HepG2 (cell line): Measurements from ENCODE around the gene CKS2. TPM values are rescaled to one million over a fixed set of nuclear protein-coding genes. Genes with fewer than 3 reads are reported as not detected.

ENCODE experiments used
- ATAC-seq: fragments of 200-7000 bp; cut with Tn5 transposase; 3 replicates; pipeline ENCODE4 v1.9.1; 2020; ENCODE audit warnings: mild to moderate bottlenecking, moderate library complexity
- BruUV-seq: library from RNA; stranded (reverse); fragments of 400-500 nt; replicated peaks from 2 replicates; lab custom pipeline; 2021; lab: Mats Ljungman, UMichigan
- CTCF ChIA-PET: fragments of 300-600 bp; formaldehyde crosslinking; extraction: SDS; loops from one replicate; lab custom pipeline; 2021; ENCODE audit warnings: low total read pairs, inconsistent platforms, low intra/inter-chr PET ratio; lab: Yijun Ruan, JAX
- POLR2A ChIA-PET: fragments of 350-600 bp; sonication (Branson Sonifier 250); formaldehyde crosslinking; loops from one replicate; lab custom pipeline; 2020; ENCODE audit warnings: antibody characterized with exemption, inconsistent platforms; lab: Yijun Ruan, JAX
- DNase-seq: peaks from one replicate; pipeline ENCODE4 v3.0.0-alpha.2; 2015; ENCODE audit warnings: low spot score
- FAIRE-seq: peaks from 3 replicates; lab custom pipeline; 2011; peaks lifted over from hg19 to GRCh38; lab: Jason Lieb, UNC
- H2AFZ ChIP-seq: one replicate; pipeline ENCODE4 v1.6.1; 2011; ENCODE audit warnings: low read length, inconsistent platforms
- H3K27ac ChIP-seq: fragments of 300-600 bp; 3 replicates; pipeline ENCODE4 v1.8.0; 2011; ENCODE audit warnings: mixed run types, mild to moderate bottlenecking, mixed read lengths, low read length, inconsistent platforms; ENCODE audit not compliant: insufficient read depth; ENCODE audit errors: extremely low read length
- H3K27me3 ChIP-seq, 2 experiments: fragments of 200-600 bp in 1 of 2; 2 replicates in 1 of 2; 3 replicates in 1 of 2; pipeline versions ENCODE4 v1.6.0 to v1.8.0; 2011; ENCODE audit warnings: low read length in 2 of 2, mild to moderate bottlenecking in 2 of 2, moderate library complexity in 2 of 2, inconsistent platforms in 1 of 2; ENCODE audit not compliant: insufficient read depth in 2 of 2, control insufficient read depth in 1 of 2
- H3K36me3 ChIP-seq, 2 experiments: fragments of 200-600 bp in 1 of 2; replicated peaks in 1 of 2; 2 replicates in 1 of 2; 3 replicates in 1 of 2; pipeline versions ENCODE4 v1.5.1 to v1.8.0; 2011; ENCODE audit warnings: low read length in 2 of 2, inconsistent platforms in 1 of 2; ENCODE audit not compliant: insufficient read depth in 2 of 2, control insufficient read depth in 1 of 2
- H3K4me1 ChIP-seq: 2 replicates; pipeline ENCODE4 v1.5.1; 2012; ENCODE audit warnings: low read length, inconsistent platforms; ENCODE audit not compliant: insufficient read depth
- H3K4me2 ChIP-seq: 2 replicates; pipeline ENCODE4 v1.6.0; 2011; ENCODE audit warnings: low read depth, low read length, inconsistent platforms
- H3K4me3 ChIP-seq, 3 experiments: fragments of 200-600 bp in 1 of 3; sonication (generic), shearing (Covaris generic) in 1 of 3; replicated peaks in 1 of 3; 2 replicates each; pipeline ENCODE4 v1.5.1; 2011 to 2016; ENCODE audit warnings: low read length in 3 of 3, inconsistent platforms in 2 of 3, low read depth in 2 of 3, mild to moderate bottlenecking in 2 of 3, control low read depth in 1 of 3, mixed read lengths in 1 of 3; ENCODE audit not compliant: insufficient read depth in 1 of 3
- H3K79me2 ChIP-seq: one replicate; pipeline ENCODE4 v1.6.1; 2011; ENCODE audit warnings: low read length, inconsistent platforms; ENCODE audit not compliant: insufficient read depth
- H3K9ac ChIP-seq: 2 replicates; pipeline ENCODE4 v1.6.0; 2011; ENCODE audit warnings: mild to moderate bottlenecking, low read depth, low read length, inconsistent platforms; ENCODE audit not compliant: insufficient read depth
- H3K9me3 ChIP-seq: 2 replicates; pipeline ENCODE4 v1.5.1; 2012; ENCODE audit warnings: mild to moderate bottlenecking, low read length
- H4K20me1 ChIP-seq: 2 replicates; pipeline ENCODE4 v1.6.0; 2011; ENCODE audit warnings: inconsistent platforms, mild to moderate bottlenecking, low read length, moderate library complexity; ENCODE audit not compliant: insufficient read depth
- MAFF ChIP-seq: IDR thresholded peaks from 2 replicates; pipeline ENCODE4 v1.6.1; 2011; ENCODE audit warnings: low read depth, low read length, improper control_type of control experiment
- MAFK ChIP-seq, 2 experiments: IDR thresholded peaks in 1 of 2; conservative IDR thresholded peaks in 1 of 2; 2 replicates each; pipeline ENCODE4 v1.6.1; 2011; ENCODE audit warnings: improper control_type of control experiment in 2 of 2, low read length in 2 of 2
- NFE2 ChIP-seq: sonication (generic); formaldehyde crosslinking; IDR thresholded peaks from 2 replicates; pipeline ENCODE4 v1.4.0; 2020; ENCODE audit warnings: missing genetic modification reagents
- NFE2L2 ChIP-seq: fragments of 150-350 bp; IDR thresholded peaks from 2 replicates; pipeline ENCODE4 v1.6.1; 2014; ENCODE audit warnings: low read length
- THAP7 ChIP-seq: sonication (generic); formaldehyde crosslinking; IDR thresholded peaks from 2 replicates; pipeline ENCODE4 v1.8.1; 2023; ENCODE audit warnings: mild to moderate bottlenecking, missing genetic modification reagents
- ZBTB1 ChIP-seq: sonication (generic); formaldehyde crosslinking; IDR thresholded peaks from 2 replicates; pipeline ENCODE4 v1.4.0; 2020; ENCODE audit warnings: missing genetic modification reagents, borderline replicate concordance
- ZNF746 ChIP-seq: sonication (generic); formaldehyde crosslinking; IDR thresholded peaks from 2 replicates; pipeline ENCODE4 v1.8.0; 2022; ENCODE audit warnings: mild to moderate bottlenecking, missing genetic modification reagents
- WGBS: methylation state at CpG from one replicate; pipeline ENCODE4 v1.1.6; 2017; ENCODE audit warnings: low lambda C conversion rate; 5-methylcytosine and 5-hydroxymethylcytosine counted together
- in situ Hi-C: cut with HindIII; loops from 2 replicates; pipeline ENCODE4 v1.10.0; 2017; ENCODE audit warnings: low pct_unique_long_range_greater_than_20kb; ENCODE audit not compliant: extremely low pct_ligation_motif_present
- intact Hi-C: fragments of 100-400 bp; cut with micrococcal nuclease; formaldehyde crosslinking; loops from one replicate; pipeline ENCODE4 v1.10.0; 2022; ENCODE audit not compliant: unreplicated experiment
- polyA plus RNA-seq, 8 experiments: library from polyadenylated mRNA; depleted of rRNA in 3 of 8; stranded (reverse) in 7 of 8; unstranded in 1 of 8; fragments of >200 nt; fragmentation: Illumina TruSeq in 4 of 8; extraction: Trizol in 4 of 8; gene quantifications; 2 replicates each; pipeline versions ENCODE4 v1.2.1 to v1.2.3, GENCODE V29; 2011 to 2016; ENCODE audit warnings: low read depth in 4 of 8, missing spikeins in 1 of 8, mixed read lengths in 1 of 8; ENCODE audit not compliant: insufficient read depth in 1 of 8
- total RNA-seq, 5 experiments: library from RNA; depleted of rRNA; stranded (reverse); fragments of >200 nt; fragmentation: Illumina TruSeq; extraction: Trizol; gene quantifications; 2 replicates each; pipeline ENCODE4 v1.2.3, GENCODE V29; 2016; ENCODE audit warnings: low read depth in 1 of 5
- TF ChIP-seq, protein P1 (sequence below): sonication (generic); formaldehyde crosslinking; IDR thresholded peaks from 2 replicates; pipeline ENCODE4 v1.8.1; 2023; ENCODE audit warnings: missing genetic modification reagents, inconsistent platforms, borderline replicate concordance
- TF ChIP-seq, protein P2 (sequence below): sonication (generic); formaldehyde crosslinking; conservative IDR thresholded peaks from 2 replicates; pipeline ENCODE4 v1.8.0; 2022; ENCODE audit warnings: mild to moderate bottlenecking, moderate library complexity, missing genetic modification reagents

CKS2 gene
- total and polyA plus RNA-seq, 2 of the 13 experiments (the other 11 are each of a cell fraction or from before 2014, with no cell fraction given), result 251 to 317 TPM

DNA sequence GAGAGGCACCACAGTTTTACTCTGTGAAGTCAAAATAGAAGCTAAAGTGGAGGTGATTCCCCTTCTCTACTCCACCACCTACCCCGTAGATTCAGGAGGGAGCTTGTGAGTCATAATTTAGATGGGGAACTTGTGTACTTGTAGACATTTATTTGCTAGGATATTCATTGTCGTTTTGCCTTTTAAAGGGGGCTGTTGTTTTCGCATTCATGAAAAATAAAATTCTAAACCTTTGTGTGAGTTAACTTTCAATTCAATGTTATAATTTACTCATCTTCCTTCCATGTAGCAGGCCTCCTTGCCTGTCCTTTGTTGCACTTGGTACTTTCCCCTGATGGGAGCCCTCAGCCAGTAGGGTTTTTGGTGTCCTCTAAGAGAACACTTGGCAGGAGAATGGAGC lies 29.3 kb downstream of the CKS2 start:
- Histone ChIP-seq H3K36me3 (peaks cover 10 to 60% of the 10 kb centered on the region in 2 experiments; a peak in 4 of 5 replicates), H3K27ac (no peak overlapping the region), H2AFZ (no peak overlapping the region), H3K79me2 (no peaks in the 10 kb centered on the region), H3K4me2 (no peak overlapping the region), H3K9ac (no peak overlapping the region), H4K20me1 (no peaks in the 10 kb centered on the region), H3K4me1 (no peaks in the 10 kb centered on the region), H3K4me3 (no peak overlapping the region), H3K27me3 (no peaks in the 10 kb centered on the region), H3K9me3 (no peaks in the 10 kb centered on the region)
- FAIRE-seq (no peak), ATAC-seq (no peak), DNase-seq (no peak)
- intact Hi-C loops (no loop called here), in situ Hi-C loops (no loop called here)
- WGBS, result 96% methylated on average over 3 of the region's 3 CpGs
- no TSS peak for BruUV-seq
- ChIA-PET CTCF (no interaction called here), POLR2A (no interaction called here)
- TF ChIP-seq, protein P1, sequence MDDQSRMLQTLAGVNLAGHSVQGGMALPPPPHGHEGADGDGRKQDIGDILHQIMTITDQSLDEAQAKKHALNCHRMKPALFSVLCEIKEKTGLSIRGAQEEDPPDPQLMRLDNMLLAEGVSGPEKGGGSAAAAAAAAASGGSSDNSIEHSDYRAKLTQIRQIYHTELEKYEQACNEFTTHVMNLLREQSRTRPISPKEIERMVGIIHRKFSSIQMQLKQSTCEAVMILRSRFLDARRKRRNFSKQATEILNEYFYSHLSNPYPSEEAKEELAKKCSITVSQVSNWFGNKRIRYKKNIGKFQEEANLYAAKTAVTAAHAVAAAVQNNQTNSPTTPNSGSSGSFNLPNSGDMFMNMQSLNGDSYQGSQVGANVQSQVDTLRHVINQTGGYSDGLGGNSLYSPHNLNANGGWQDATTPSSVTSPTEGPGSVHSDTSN, result no peak
- TF ChIP-seq ZNF746 (CRISPR knock-in tag) (no peak), THAP7 (CRISPR knock-in tag) (no peak)

GRCh38 chr9:89342213-89342612 lies 31.2 kb downstream of the CKS2 start:
- WGBS, result 98% methylated on average over 6 of the region's 6 CpGs
- Histone ChIP-seq H4K20me1 (no peaks in the 10 kb centered on the region), H3K9me3 (no peaks in the 10 kb centered on the region), H3K4me2 (no peak overlapping the region), H3K4me3 (no peak overlapping the region), H2AFZ (no peak overlapping the region), H3K27ac (peak overlapping the region; percentile 10), H3K4me1 (no peaks in the 10 kb centered on the region), H3K79me2 (no peaks in the 10 kb centered on the region), H3K36me3 (peaks cover 10 to 65% of the 10 kb centered on the region in 2 experiments; a peak in 4 of 5 replicates), H3K27me3 (no peaks in the 10 kb centered on the region), H3K9ac (no peak overlapping the region)
- no peak for FAIRE-seq
- BruUV-seq, result no TSS peak
- intact Hi-C loops, result no loop called here
- DNase-seq, result no peak
- POLR2A ChIA-PET, result no interaction called here
- TF ChIP-seq MAFF (peak; percentile 85), NFE2L2 (peak; percentile 92), NFE2 (CRISPR knock-in tag) (peak; percentile 50; the same call in 1 of the 2 replicates), MAFK (conservative IDR thresholded peaks at IDR 0.05 in 1 of 2, IDR thresholded peaks at IDR 0.05 in 1 of 2; ENCODE audit: low read length in 2 of 2) (peak; percentile 86 to 90), ZBTB1 (no peak)
- TF ChIP-seq, protein P2, sequence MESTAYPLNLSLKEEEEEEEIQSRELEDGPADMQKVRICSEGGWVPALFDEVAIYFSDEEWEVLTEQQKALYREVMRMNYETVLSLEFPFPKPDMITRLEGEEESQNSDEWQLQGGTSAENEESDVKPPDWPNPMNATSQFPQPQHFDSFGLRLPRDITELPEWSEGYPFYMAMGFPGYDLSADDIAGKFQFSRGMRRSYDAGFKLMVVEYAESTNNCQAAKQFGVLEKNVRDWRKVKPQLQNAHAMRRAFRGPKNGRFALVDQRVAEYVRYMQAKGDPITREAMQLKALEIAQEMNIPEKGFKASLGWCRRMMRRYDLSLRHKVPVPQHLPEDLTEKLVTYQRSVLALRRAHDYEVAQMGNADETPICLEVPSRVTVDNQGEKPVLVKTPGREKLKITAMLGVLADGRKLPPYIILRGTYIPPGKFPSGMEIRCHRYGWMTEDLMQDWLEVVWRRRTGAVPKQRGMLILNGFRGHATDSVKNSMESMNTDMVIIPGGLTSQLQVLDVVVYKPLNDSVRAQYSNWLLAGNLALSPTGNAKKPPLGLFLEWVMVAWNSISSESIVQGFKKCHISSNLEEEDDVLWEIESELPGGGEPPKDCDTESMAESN (CRISPR knock-in tag), result no peak
- CTCF ChIA-PET, result no interaction called here
- ATAC-seq, result no peak
- in situ Hi-C loops, result no loop called here
